ENCODE results near the gene B3GNT9.

The B3GNT9 gene

GRCh38 chr16:67148656-67149275 lies 2.0 kb downstream of the B3GNT9 start:
- no peak for TF ChIP-seq ZFX (IDR thresholded peaks at IDR 0.05; ENCODE audit: borderline replicate concordance)
- no peak for TF ChIP-seq CTCF (IDR thresholded peaks at IDR 0.05)
- H3K27ac ChIP-seq = no peak overlapping the region

DNA sequence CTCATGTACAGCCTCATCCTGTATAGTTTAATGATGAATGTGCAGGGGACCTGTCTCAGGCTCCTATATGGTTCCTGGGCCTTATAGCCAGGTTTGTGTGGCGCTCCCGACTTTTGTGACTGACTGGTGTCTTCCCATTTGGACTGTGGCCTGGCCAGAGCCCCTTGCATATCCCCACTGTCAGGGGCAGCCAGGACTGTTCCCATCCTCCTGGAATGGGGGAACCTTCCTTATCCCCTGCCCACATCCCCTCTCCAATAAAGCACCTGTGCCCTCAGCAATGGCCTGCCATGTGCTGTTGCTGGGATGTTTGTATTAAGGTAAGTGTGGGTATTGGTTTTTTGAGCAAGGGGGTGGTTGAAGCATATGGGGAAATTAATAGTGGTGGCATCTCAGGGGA lies 2.6 kb downstream of the B3GNT9 start:
- H3K27ac ChIP-seq = no peak overlapping the region
- TF ChIP-seq CTCF (IDR thresholded peaks at IDR 0.05) (no peak), ZFX (IDR thresholded peaks at IDR 0.05; ENCODE audit: borderline replicate concordance) (no peak)

- H3K27ac ChIP-seq = no peak overlapping the region
- TF ChIP-seq ZFX (IDR thresholded peaks at IDR 0.05; ENCODE audit: borderline replicate concordance) (no peak), CTCF (IDR thresholded peaks at IDR 0.05) (no peak)
These were observed 3.2 kb downstream of the B3GNT9 start for GRCh38 chr16:67147437-67148140.

- no peak for TF ChIP-seq CTCF (IDR thresholded peaks at IDR 0.05)
- TF ChIP-seq ZFX (IDR thresholded peaks at IDR 0.05; ENCODE audit: borderline replicate concordance) = no peak
- H3K27ac ChIP-seq = no peak overlapping the region
These were observed 4.1 kb downstream of the B3GNT9 start for GRCh38 chr16:67146523-67147357.

- no peak overlapping the region for H3K27ac ChIP-seq
- no peak for TF ChIP-seq ZFX (IDR thresholded peaks at IDR 0.05; ENCODE audit: borderline replicate concordance)
- no peak for TF ChIP-seq CTCF (IDR thresholded peaks at IDR 0.05)
These were observed 5.1 kb downstream of the B3GNT9 start for GRCh38 chr16:67145746-67146145.

GRCh38 chr16:67144943-67145342 lies 5.9 kb downstream of the B3GNT9 start:
- no peak for TF ChIP-seq CTCF (IDR thresholded peaks at IDR 0.05)
- no peak for TF ChIP-seq ZFX (IDR thresholded peaks at IDR 0.05; ENCODE audit: borderline replicate concordance)
- no peak overlapping the region for H3K27ac ChIP-seq

Data from 22Rv1 (cell line).